B cell (primary cell): ENCODE data around the gene SDK2. TPM values are rescaled to one million over a fixed set of nuclear protein-coding genes. Genes with fewer than 3 reads are reported as not detected.

Experiments used
- ATAC-seq: fragments of 200-7000 bp; cut with Tn5 transposase; one replicate; pipeline ENCODE4 v1.10.0; 2021; ENCODE audit warnings: low read depth, mild to moderate bottlenecking, moderate number of reproducible peaks, moderate library complexity
- CTCF ChIA-PET: fragments of 350-600 bp; sonication (Branson Sonifier 250); formaldehyde crosslinking; loops from one replicate; lab custom pipeline; 2021; ENCODE audit warnings: antibody characterized with exemption, inconsistent platforms; lab: Charles Lee
- POLR2A ChIA-PET: fragments of 350-600 bp; sonication (Branson Sonifier 250); formaldehyde crosslinking; loops from one replicate; lab custom pipeline; 2021; ENCODE audit warnings: antibody characterized with exemption; lab: Charles Lee
- DNase-seq: peaks from one replicate; pipeline ENCODE4 v3.0.0; 2013
- H2AFZ ChIP-seq: 2 replicates; pipeline ENCODE4 v1.6.1; 2012; ENCODE audit warnings: mild to moderate bottlenecking, low read depth, low read length; ENCODE audit not compliant: insufficient read depth, poor library complexity, severe bottlenecking
- H3K27ac ChIP-seq, 2 donors: 1 replicate in 1 of 2; 2 replicates in 1 of 2; pipeline ENCODE4 v1.5.1; 2012 to 2013; ENCODE audit warnings: low read length in 2 of 2, mild to moderate bottlenecking in 2 of 2, moderate library complexity in 1 of 2
- H3K27me3 ChIP-seq, 4 experiments: fragments of 200-600 bp in 1 of 4; sonication (generic) in 1 of 4; replicated peaks in 1 of 4; 1 replicate in 2 of 4; 2 replicates in 2 of 4; pipeline versions ENCODE4 v1.6.1 to v1.7.0; 2013 to 2016; ENCODE audit warnings: low read length in 3 of 4, mild to moderate bottlenecking in 2 of 4, mixed read lengths in 1 of 4, moderate library complexity in 1 of 4; ENCODE audit not compliant: insufficient read depth in 4 of 4, control insufficient read depth in 3 of 4; ENCODE audit errors: control extremely low read depth in 1 of 4
- H3K36me3 ChIP-seq, 2 experiments: replicated peaks in 1 of 2; 1 replicate in 1 of 2; 2 replicates in 1 of 2; pipeline versions ENCODE4 v1.6.1 to v1.7.1; 2013; ENCODE audit warnings: low read length in 1 of 2; ENCODE audit not compliant: insufficient read depth in 2 of 2, control insufficient read depth in 1 of 2; ENCODE audit errors: control extremely low read depth in 1 of 2, extremely low read depth in 1 of 2
- H3K4me1 ChIP-seq, 2 donors: fragments of 200-600 bp in 1 of 2; sonication (generic) in 1 of 2; 1 replicate in 1 of 2; 2 replicates in 1 of 2; pipeline versions ENCODE4 v1.5.1 to v1.6.1; 2013 to 2017; ENCODE audit warnings: low read length in 2 of 2; ENCODE audit not compliant: control insufficient read depth in 2 of 2, insufficient read depth in 2 of 2
- H3K4me2 ChIP-seq: replicated peaks from 2 replicates; pipeline ENCODE3; 2012; ENCODE audit warnings: mild to moderate bottlenecking, low read depth, low read length; ENCODE audit not compliant: poor library complexity, severe bottlenecking
- H3K4me3 ChIP-seq, 5 experiments: fragments of 200-600 bp in 1 of 5; sonication (generic) in 1 of 5; 1 replicate in 3 of 5; 2 replicates in 2 of 5; pipeline versions ENCODE4 v1.5.1 to v1.7.0; 2011 to 2016; ENCODE audit warnings: low read length in 4 of 5, mild to moderate bottlenecking in 4 of 5, low read depth in 2 of 5, control low read depth in 1 of 5, moderate library complexity in 1 of 5; ENCODE audit not compliant: insufficient read depth in 1 of 5; ENCODE audit errors: control extremely low read depth in 1 of 5, extremely low read depth in 1 of 5
- H3K79me2 ChIP-seq: fragments of 200-600 bp; sonication (generic); one replicate; pipeline ENCODE4 v1.6.0; 2016; ENCODE audit warnings: low read length; ENCODE audit not compliant: control insufficient read depth, insufficient read depth
- H3K9ac ChIP-seq: fragments of 200-600 bp; sonication (generic); 2 replicates; pipeline ENCODE4 v1.6.1; 2017; ENCODE audit warnings: mild to moderate bottlenecking, low read length, moderate library complexity
- H3K9me3 ChIP-seq, 3 donors: one replicate each; pipeline versions ENCODE4 v1.6.1 to v1.7.1; 2013; ENCODE audit warnings: low read length in 2 of 3; ENCODE audit not compliant: control insufficient read depth in 2 of 3, insufficient read depth in 1 of 3; ENCODE audit errors: control extremely low read depth in 1 of 3
- H4K20me1 ChIP-seq: 2 replicates; pipeline ENCODE4 v1.6.0; 2012; ENCODE audit warnings: mild to moderate bottlenecking, low read length; ENCODE audit not compliant: insufficient read depth, control insufficient read depth, poor library complexity, severe bottlenecking
- H3K27ac Mint-ChIP-seq: one replicate; pipeline ENCODE4 v1.8.0; 2021; ENCODE audit warnings: mixed read lengths
- H3K27me3 Mint-ChIP-seq: one replicate; pipeline ENCODE4 v1.8.0; 2021; ENCODE audit warnings: mixed read lengths
- H3K4me1 Mint-ChIP-seq: one replicate; pipeline ENCODE4 v1.8.0; 2021; ENCODE audit warnings: mixed read lengths
- H3K4me3 Mint-ChIP-seq: one replicate; pipeline ENCODE4 v1.8.0; 2021; ENCODE audit warnings: mixed read lengths
- H3K9me3 Mint-ChIP-seq: one replicate; pipeline ENCODE4 v1.8.0; 2022; ENCODE audit warnings: mixed read lengths; ENCODE audit not compliant: insufficient read depth
- CTCF ChIP-seq: fragments of 200-600 bp; IDR thresholded peaks from one replicate; pipeline ENCODE4 v1.8.0; 2022; ENCODE audit warnings: antibody characterized with exemption, mild to moderate bottlenecking
- EZH2 ChIP-seq: IDR thresholded peaks from 2 replicates; pipeline ENCODE4 v1.6.1; 2012; ENCODE audit warnings: borderline replicate concordance, low read depth, mild to moderate bottlenecking, moderate library complexity, low read length; ENCODE audit not compliant: insufficient read depth, poor library complexity, severe bottlenecking
- WGBS: methylation state at CpG from one replicate; pipeline ENCODE4 v1.1.5; 2013; ENCODE audit warnings: missing lambda C conversion rate; ENCODE audit not compliant: insufficient coverage; 5-methylcytosine and 5-hydroxymethylcytosine counted together
- intact Hi-C: fragments of 100-400 bp; cut with micrococcal nuclease; formaldehyde crosslinking; loops from one replicate; pipeline ENCODE4 v1.10.0; 2022
- polyA plus RNA-seq: library from polyadenylated mRNA; depleted of rRNA; stranded (reverse); fragments of >200 nt; gene quantifications from 2 replicates; pipeline ENCODE4 v1.2.3, GENCODE V29; 2012
- total RNA-seq, 2 donors: library from RNA; stranded (reverse); fragments of 120-200 nt in 1 of 2; gene quantifications; 1 replicate in 1 of 2; 2 replicates in 1 of 2; pipeline versions ENCODE4 v1.2.3 to v1.2.4, GENCODE V29; 2013 to 2022

The SDK2 gene
- total and polyA plus RNA-seq, 2 donors (not counting 1 experiment from before 2014, with no cell fraction given): 3.2 to 13.0 TPM

- Histone ChIP-seq H3K27ac (no peak overlapping the region), H3K4me2 (no peak overlapping the region), H3K36me3 (no peaks in the 10 kb centered on the region), H4K20me1 (no peaks in the 10 kb centered on the region), H2AFZ (no peak overlapping the region), H3K9ac (no peak overlapping the region), H3K79me2 (no peaks in the 10 kb centered on the region), H3K4me3 (no peak overlapping the region), H3K27me3 (peaks cover 0 to 2% (median 0%) of the 10 kb centered on the region in 4 experiments), H3K9me3 (no peaks in the 10 kb centered on the region), H3K4me1 (no peaks in the 10 kb centered on the region)
- ChIA-PET POLR2A (no interaction called here), CTCF (interaction anchor here (0.6 kb wide), 1 partner anchor 23 kb away, joined by 3 read pairs; no protein-coding TSS in a partner anchor)
- no peaks in the 10 kb centered on the region for H3K4me1 Mint-ChIP-seq
- DNase-seq (no peak), ATAC-seq (no peak)
- no peak overlapping the region for H3K4me3 Mint-ChIP-seq
- no peaks in the 10 kb centered on the region for H3K9me3 Mint-ChIP-seq
- WGBS: no CpG with 5 or more reads among the region's 3 CpGs
- H3K27me3 Mint-ChIP-seq: peaks cover 11% of the 10 kb centered on the region
- H3K27ac Mint-ChIP-seq: no peak overlapping the region
- TF ChIP-seq CTCF (no peak), EZH2 (no peak)
- intact Hi-C loops: no loop called here
These were observed 313.2 kb downstream of the SDK2 start for GRCh38 chr17:73331060-73331459.

- Histone ChIP-seq H4K20me1 (no peaks in the 10 kb centered on the region), H3K9me3 (peaks cover 0 to 5% (median 2%) of the 10 kb centered on the region in 3 donors), H3K36me3 (no peaks in the 10 kb centered on the region), H3K79me2 (no peaks in the 10 kb centered on the region), H3K4me2 (no peak overlapping the region), H3K27ac (no peak overlapping the region), H3K4me1 (no peaks in the 10 kb centered on the region), H3K9ac (no peak overlapping the region), H3K4me3 (no peak overlapping the region), H2AFZ (no peak overlapping the region), H3K27me3 (peaks cover 0 to 2% (median 0%) of the 10 kb centered on the region in 4 experiments)
- intact Hi-C loops: no loop called here
- ChIA-PET CTCF (no interaction called here), POLR2A (no interaction called here)
- no peaks in the 10 kb centered on the region for H3K4me1 Mint-ChIP-seq
- WGBS: 89% methylated on average over 5 of the region's 7 CpGs
- no peaks in the 10 kb centered on the region for H3K9me3 Mint-ChIP-seq
- H3K27ac Mint-ChIP-seq: no peak overlapping the region
- H3K27me3 Mint-ChIP-seq: peaks cover 18% of the 10 kb centered on the region
- no peak for TF ChIP-seq CTCF
- TF ChIP-seq EZH2: no peak
- ATAC-seq (no peak), DNase-seq (no peak)
- H3K4me3 Mint-ChIP-seq: no peak overlapping the region
These were observed 316.6 kb downstream of the SDK2 start for GRCh38 chr17:73327676-73328075.
